ENCODE measurements around the gene ETV3. TPM values are rescaled to one million over a fixed set of nuclear protein-coding genes. Genes with fewer than 3 reads are reported as not detected.

The ETV3 gene
- total and polyA plus RNA-seq, 10 of the 15 experiments (the other 5 are each of a cell fraction or from before 2014, with no cell fraction given), result 1.7 to 13.8 (median 7.2) TPM

DNA sequence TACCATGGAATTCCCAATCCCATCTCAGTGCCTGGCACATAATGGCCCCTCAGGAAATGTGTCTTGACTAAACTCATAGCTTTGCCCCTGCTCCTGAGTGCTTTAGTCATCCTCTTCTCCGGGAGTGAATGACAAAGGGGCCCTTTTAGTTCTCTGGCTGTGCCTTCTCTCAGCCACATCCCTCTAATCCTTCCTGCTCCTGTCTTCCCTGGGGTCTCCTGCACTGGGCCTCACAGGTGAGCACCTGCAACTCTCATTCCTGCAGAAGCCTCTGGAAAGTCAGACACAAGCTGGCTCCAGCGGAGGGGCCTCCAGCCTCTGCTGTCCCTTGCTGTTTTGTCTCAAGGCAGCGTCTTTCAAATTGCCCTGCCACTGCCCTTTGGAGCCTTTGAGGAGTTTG is 24.6 kb downstream of the ETV3 start:
- DNase-seq (ENCODE audit: low read depth, low spot score) (no peak), ATAC-seq (no peak), FAIRE-seq (no peak)
- no peaks in the 10 kb centered on the region for H3K79me2 ChIP-seq (ENCODE audit: control insufficient read depth, insufficient read depth, low read length)
- 0 out of 4 replicates have a peak, but pooled peaks cover 0 to 2% of the 10 kb centered on the region in 2 experiments for H3K27me3 ChIP-seq (replicated peaks in 1 of 2; ENCODE audit: control insufficient read depth in 2 of 2, insufficient read depth in 2 of 2, low read length in 1 of 2)
- TF ChIP-seq, protein P1, sequence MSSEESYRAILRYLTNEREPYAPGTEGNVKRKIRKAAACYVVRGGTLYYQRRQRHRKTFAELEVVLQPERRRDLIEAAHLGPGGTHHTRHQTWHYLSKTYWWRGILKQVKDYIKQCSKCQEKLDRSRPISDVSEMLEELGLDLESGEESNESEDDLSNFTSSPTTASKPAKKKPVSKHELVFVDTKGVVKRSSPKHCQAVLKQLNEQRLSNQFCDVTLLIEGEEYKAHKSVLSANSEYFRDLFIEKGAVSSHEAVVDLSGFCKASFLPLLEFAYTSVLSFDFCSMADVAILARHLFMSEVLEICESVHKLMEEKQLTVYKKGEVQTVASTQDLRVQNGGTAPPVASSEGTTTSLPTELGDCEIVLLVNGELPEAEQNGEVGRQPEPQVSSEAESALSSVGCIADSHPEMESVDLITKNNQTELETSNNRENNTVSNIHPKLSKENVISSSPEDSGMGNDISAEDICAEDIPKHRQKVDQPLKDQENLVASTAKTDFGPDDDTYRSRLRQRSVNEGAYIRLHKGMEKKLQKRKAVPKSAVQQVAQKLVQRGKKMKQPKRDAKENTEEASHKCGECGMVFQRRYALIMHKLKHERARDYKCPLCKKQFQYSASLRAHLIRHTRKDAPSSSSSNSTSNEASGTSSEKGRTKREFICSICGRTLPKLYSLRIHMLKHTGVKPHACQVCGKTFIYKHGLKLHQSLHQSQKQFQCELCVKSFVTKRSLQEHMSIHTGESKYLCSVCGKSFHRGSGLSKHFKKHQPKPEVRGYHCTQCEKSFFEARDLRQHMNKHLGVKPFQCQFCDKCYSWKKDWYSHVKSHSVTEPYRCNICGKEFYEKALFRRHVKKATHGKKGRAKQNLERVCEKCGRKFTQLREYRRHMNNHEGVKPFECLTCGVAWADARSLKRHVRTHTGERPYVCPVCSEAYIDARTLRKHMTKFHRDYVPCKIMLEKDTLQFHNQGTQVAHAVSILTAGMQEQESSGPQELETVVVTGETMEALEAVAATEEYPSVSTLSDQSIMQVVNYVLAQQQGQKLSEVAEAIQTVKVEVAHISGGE (CRISPR knock-in tag; IDR thresholded peaks at IDR 0.05), result no peak
- TF ChIP-seq MAX (IDR thresholded peaks at IDR 0.05; ENCODE audit: low read depth, low read length) (no peak), YY1 (IDR thresholded peaks at IDR 0.05; ENCODE audit: low read depth, low read length) (no peak)
- intact Hi-C loops (cut with micrococcal nuclease; ENCODE audit: unreplicated experiment) (no loop called here), in situ Hi-C loops (cut with MboI) (no loop called here)
- no peak overlapping the region for H2AFZ ChIP-seq (ENCODE audit: control insufficient read depth, low read depth, low read length)
- no peak overlapping the region for H3K4me3 ChIP-seq
- ChIA-PET CTCF (interaction anchor here (1.6 to 2.1 kb wide), 2 partner anchors 24 to 39 kb away, joined by 4 to 7 read pairs; no protein-coding TSS in a partner anchor), POLR2A (no interaction called here), SMC1A (ENCODE audit: uncharacterized antibody, unreplicated experiment) (no interaction called here), RAD21 (ENCODE audit: unreplicated experiment) (no interaction called here)
- no peak overlapping the region for H3K9ac ChIP-seq (ENCODE audit: control insufficient read depth, insufficient read depth, low read length)
- BruUV-seq (replicated peaks), result no TSS peak
- H3K36me3 ChIP-seq (ENCODE audit: control insufficient read depth in 2 of 2, insufficient read depth in 2 of 2, low read length in 1 of 2), result no peaks in the 10 kb centered on the region
- H4K20me1 ChIP-seq (ENCODE audit: control insufficient read depth, insufficient read depth), result no peaks in the 10 kb centered on the region
- H3K4me1 ChIP-seq (ENCODE audit: control insufficient read depth, insufficient read depth, low read length), result peaks cover 18% of the 10 kb centered on the region
- no peak overlapping the region for H3K27ac ChIP-seq (ENCODE audit: control insufficient read depth, insufficient read depth)
- 17% methylated on average over 3 of the region's 3 CpGs for WGBS (ENCODE audit: insufficient coverage, insufficient replicate concordance, low lambda C conversion rate, missing lambda C conversion rate)
- no peaks in the 10 kb centered on the region for H3K9me3 ChIP-seq (replicated peaks; ENCODE audit: control insufficient read depth, insufficient read depth, low read length)
- H3K4me2 ChIP-seq (ENCODE audit: control insufficient read depth, insufficient read depth), result no peak overlapping the region

DNA sequence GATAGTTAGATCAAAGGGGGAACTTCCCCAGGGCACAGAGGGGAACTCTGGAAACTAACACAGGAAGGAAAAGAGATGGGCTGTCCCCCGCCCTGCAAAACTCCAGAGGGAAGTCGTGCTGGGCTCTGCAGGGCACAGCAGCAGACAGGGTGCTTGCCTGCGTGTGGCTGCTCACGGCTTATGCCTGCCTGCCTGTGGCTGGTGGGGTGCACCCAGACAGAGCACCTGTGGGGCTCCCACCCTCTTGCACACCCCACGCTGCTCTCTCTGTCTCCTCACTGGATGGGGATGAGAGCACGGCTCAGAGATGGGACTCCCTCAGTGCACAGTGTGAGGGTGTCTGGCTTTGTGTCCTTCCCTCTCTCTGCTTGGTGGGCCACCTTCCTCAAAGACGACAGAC is 25.1 kb downstream of the ETV3 start:
- in situ Hi-C loops (cut with MboI), result no loop called here
- TF ChIP-seq, protein P2, sequence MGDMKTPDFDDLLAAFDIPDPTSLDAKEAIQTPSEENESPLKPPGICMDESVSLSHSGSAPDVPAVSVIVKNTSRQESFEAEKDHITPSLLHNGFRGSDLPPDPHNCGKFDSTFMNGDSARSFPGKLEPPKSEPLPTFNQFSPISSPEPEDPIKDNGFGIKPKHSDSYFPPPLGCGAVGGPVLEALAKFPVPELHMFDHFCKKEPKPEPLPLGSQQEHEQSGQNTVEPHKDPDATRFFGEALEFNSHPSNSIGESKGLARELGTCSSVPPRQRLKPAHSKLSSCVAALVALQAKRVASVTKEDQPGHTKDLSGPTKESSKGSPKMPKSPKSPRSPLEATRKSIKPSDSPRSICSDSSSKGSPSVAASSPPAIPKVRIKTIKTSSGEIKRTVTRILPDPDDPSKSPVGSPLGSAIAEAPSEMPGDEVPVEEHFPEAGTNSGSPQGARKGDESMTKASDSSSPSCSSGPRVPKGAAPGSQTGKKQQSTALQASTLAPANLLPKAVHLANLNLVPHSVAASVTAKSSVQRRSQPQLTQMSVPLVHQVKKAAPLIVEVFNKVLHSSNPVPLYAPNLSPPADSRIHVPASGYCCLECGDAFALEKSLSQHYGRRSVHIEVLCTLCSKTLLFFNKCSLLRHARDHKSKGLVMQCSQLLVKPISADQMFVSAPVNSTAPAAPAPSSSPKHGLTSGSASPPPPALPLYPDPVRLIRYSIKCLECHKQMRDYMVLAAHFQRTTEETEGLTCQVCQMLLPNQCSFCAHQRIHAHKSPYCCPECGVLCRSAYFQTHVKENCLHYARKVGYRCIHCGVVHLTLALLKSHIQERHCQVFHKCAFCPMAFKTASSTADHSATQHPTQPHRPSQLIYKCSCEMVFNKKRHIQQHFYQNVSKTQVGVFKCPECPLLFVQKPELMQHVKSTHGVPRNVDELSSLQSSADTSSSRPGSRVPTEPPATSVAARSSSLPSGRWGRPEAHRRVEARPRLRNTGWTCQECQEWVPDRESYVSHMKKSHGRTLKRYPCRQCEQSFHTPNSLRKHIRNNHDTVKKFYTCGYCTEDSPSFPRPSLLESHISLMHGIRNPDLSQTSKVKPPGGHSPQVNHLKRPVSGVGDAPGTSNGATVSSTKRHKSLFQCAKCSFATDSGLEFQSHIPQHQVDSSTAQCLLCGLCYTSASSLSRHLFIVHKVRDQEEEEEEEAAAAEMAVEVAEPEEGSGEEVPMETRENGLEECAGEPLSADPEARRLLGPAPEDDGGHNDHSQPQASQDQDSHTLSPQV (IDR thresholded peaks at IDR 0.05), result no peak
- TF ChIP-seq NR2F1 (conservative IDR thresholded peaks at IDR 0.05), result no peak
- no peak for TF ChIP-seq CBX3 (IDR thresholded peaks at IDR 0.05; ENCODE audit: borderline replicate concordance, low read depth)
- TF ChIP-seq MEF2B (IDR thresholded peaks at IDR 0.05; ENCODE audit: partially characterized antibody, poor library complexity, severe bottlenecking), result no peak
- no peak for TF ChIP-seq IKZF1 (conservative IDR thresholded peaks at IDR 0.05)
- no peak for TF ChIP-seq ESRRA (IDR thresholded peaks at IDR 0.05; ENCODE audit: low read length)

More for the DNA sequence above, 25.1 kb downstream of the ETV3 start:
- H3K4me3 ChIP-seq, result no peak overlapping the region
- H3K4me2 ChIP-seq (ENCODE audit: control insufficient read depth, insufficient read depth), result no peak overlapping the region
- no peak overlapping the region for H2AFZ ChIP-seq (ENCODE audit: control insufficient read depth, low read depth, low read length)
- no TSS peak for BruUV-seq (replicated peaks)
- no peaks in the 10 kb centered on the region for H3K9me3 ChIP-seq (replicated peaks; ENCODE audit: control insufficient read depth, insufficient read depth, low read length)
- H3K79me2 ChIP-seq (ENCODE audit: control insufficient read depth, insufficient read depth, low read length), result no peaks in the 10 kb centered on the region
- no peak; the same call in 1 of the 3 replicates for ATAC-seq
- H4K20me1 ChIP-seq (ENCODE audit: control insufficient read depth, insufficient read depth), result no peaks in the 10 kb centered on the region
- no peak overlapping the region for H3K9ac ChIP-seq (ENCODE audit: control insufficient read depth, insufficient read depth, low read length)
- POLR2A ChIA-PET, result no interaction called here
- H3K4me1 ChIP-seq (ENCODE audit: control insufficient read depth, insufficient read depth, low read length), result peaks cover 18% of the 10 kb centered on the region
- intact Hi-C loops (cut with micrococcal nuclease; ENCODE audit: unreplicated experiment), result no loop called here
- SMC1A ChIA-PET (ENCODE audit: uncharacterized antibody, unreplicated experiment), result no interaction called here
- no peak for FAIRE-seq
- no peaks in the 10 kb centered on the region for H3K36me3 ChIP-seq (ENCODE audit: control insufficient read depth in 2 of 2, insufficient read depth in 2 of 2, low read length in 1 of 2)
- no peak overlapping the region for H3K27ac ChIP-seq (ENCODE audit: control insufficient read depth, insufficient read depth)
- DNase-seq (ENCODE audit: low read depth, low spot score), result no peak
- 20% methylated on average over 7 of the region's 7 CpGs for WGBS (ENCODE audit: insufficient coverage, insufficient replicate concordance, low lambda C conversion rate, missing lambda C conversion rate)
- RAD21 ChIA-PET (ENCODE audit: unreplicated experiment), result no interaction called here
- CTCF ChIA-PET, result interaction anchor here (2.1 kb wide), 1 partner anchor 23 kb away, joined by 7 read pairs; no protein-coding TSS in a partner anchor
- 0 out of 4 replicates have a peak, but pooled peaks cover 0 to 2% of the 10 kb centered on the region in 2 experiments for H3K27me3 ChIP-seq (replicated peaks in 1 of 2; ENCODE audit: control insufficient read depth in 2 of 2, insufficient read depth in 2 of 2, low read length in 1 of 2)

All from GM12878 (cell line).